Measurements from ENCODE around the gene LRRC9. TPM values are rescaled to one million over a fixed set of nuclear protein-coding genes. Genes with fewer than 3 reads are reported as not detected.

Gene LRRC9
- total and polyA plus RNA-seq, 7 donors: not detected

GRCh38 chr14:59964251-59965007, 44.5 kb downstream of the LRRC9 start:
- WGBS, 2 donors: 60 to 62% methylated on average over 5 of the region's 5 CpGs
- H3K4me1 ChIP-seq: no peaks in the 10 kb centered on the region
- intact Hi-C loops (cut with DNase I): loop anchor here (1.0 to 5.0 kb wide), 2 partner anchors 203 to 220 kb away; partner anchors contain the start of gene DHRS7
- DNase-seq: no peak
- no peak overlapping the region for H3K27ac ChIP-seq
- no peaks in the 10 kb centered on the region for H3K36me3 ChIP-seq
- H3K27me3 ChIP-seq: no peaks in the 10 kb centered on the region
- H3K4me3 ChIP-seq: no peak overlapping the region
- no peak for TF ChIP-seq POLR2AphosphoS5 (IDR thresholded peaks at IDR 0.05)
- TF ChIP-seq POLR2A (IDR thresholded peaks at IDR 0.05): no peak
- TF ChIP-seq CTCF (IDR thresholded peaks at IDR 0.05): no peak
- no peak for TF ChIP-seq EP300 (IDR thresholded peaks at IDR 0.05)
- no peaks in the 10 kb centered on the region for H3K9me3 ChIP-seq

GRCh38 chr14:59969319-59969718, 49.4 kb downstream of the LRRC9 start:
- no peaks in the 10 kb centered on the region for H3K9me3 ChIP-seq
- 47 to 74% methylated on average over 2 of the region's 2 CpGs for WGBS, 2 donors
- no peaks in the 10 kb centered on the region for H3K36me3 ChIP-seq
- no peak overlapping the region for H3K27ac ChIP-seq
- TF ChIP-seq CTCF (IDR thresholded peaks at IDR 0.05) (no peak), POLR2A (IDR thresholded peaks at IDR 0.05) (no peak), EP300 (IDR thresholded peaks at IDR 0.05) (no peak)
- intact Hi-C loops (cut with DNase I): loop anchor here (5.0 kb wide), 1 partner anchor 198 kb away; the partner anchor contains the start of gene DHRS7
- H3K4me3 ChIP-seq: no peak overlapping the region
- H3K4me1 ChIP-seq: no peaks in the 10 kb centered on the region
- DNase-seq: no peak
- H3K27me3 ChIP-seq: no peaks in the 10 kb centered on the region

- Histone ChIP-seq H3K36me3 (no peaks in the 10 kb centered on the region), H3K27me3 (no peaks in the 10 kb centered on the region), H3K27ac (no peak overlapping the region), H3K4me3 (no peak overlapping the region), H3K9me3 (no peaks in the 10 kb centered on the region), H3K4me1 (no peaks in the 10 kb centered on the region)
- DNase-seq: no peak
- intact Hi-C loops (cut with DNase I): no loop called here
- TF ChIP-seq POLR2A (IDR thresholded peaks at IDR 0.05): no peak
- TF ChIP-seq CTCF (IDR thresholded peaks at IDR 0.05): no peak
- TF ChIP-seq POLR2AphosphoS5 (IDR thresholded peaks at IDR 0.05): no peak
- no peak for TF ChIP-seq EP300 (IDR thresholded peaks at IDR 0.05)
Measured at GRCh38 chr14:59981564-59981963, 61.6 kb downstream of the LRRC9 start.

DNA sequence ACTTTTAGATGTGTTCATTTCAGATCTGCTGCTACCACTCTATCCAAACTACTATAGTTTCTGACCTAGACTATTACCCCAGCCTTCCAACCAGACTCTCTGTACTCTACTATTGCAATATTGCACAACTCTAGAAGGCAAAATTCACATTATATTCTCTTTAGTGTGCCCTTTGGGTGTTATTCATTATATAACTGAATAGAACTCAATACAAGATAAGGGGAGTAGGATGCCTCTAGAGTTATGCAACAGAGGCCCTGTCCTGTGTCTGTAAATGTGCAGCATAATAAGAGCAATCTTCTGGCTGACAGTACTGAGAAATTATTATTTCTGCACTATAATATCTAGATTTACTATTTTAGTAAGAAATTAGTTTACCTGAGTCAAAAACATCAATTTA, 63.1 kb downstream of the LRRC9 start:
- Histone ChIP-seq H3K9me3 (no peaks in the 10 kb centered on the region), H3K27ac (no peak overlapping the region), H3K36me3 (no peaks in the 10 kb centered on the region), H3K27me3 (no peaks in the 10 kb centered on the region), H3K4me3 (no peak overlapping the region), H3K4me1 (no peaks in the 10 kb centered on the region)
- no peak for TF ChIP-seq EP300 (IDR thresholded peaks at IDR 0.05)
- TF ChIP-seq POLR2A (IDR thresholded peaks at IDR 0.05): no peak
- TF ChIP-seq POLR2AphosphoS5 (IDR thresholded peaks at IDR 0.05): no peak
- no peak for TF ChIP-seq CTCF (IDR thresholded peaks at IDR 0.05)
- intact Hi-C loops (cut with DNase I): no loop called here
- no peak for DNase-seq
